K562 (cell line): ENCODE results near the gene MORF4L1. TPM values are rescaled to one million over a fixed set of nuclear protein-coding genes. Genes with fewer than 3 reads are reported as not detected.

Experiments
- BACH1 ChIP-seq: fragments of 200-800 bp; sonication (Bioruptor generic); IDR thresholded peaks from 2 replicates; pipeline ENCODE4 v1.6.1; 2016; ENCODE audit warnings: missing genetic modification characterization, missing compliant biosample characterization
- CTCFL ChIP-seq: IDR thresholded peaks from 2 replicates; pipeline ENCODE4 v1.6.1; 2011; ENCODE audit warnings: borderline replicate concordance, low read depth, mild to moderate bottlenecking, moderate library complexity, low read length; ENCODE audit not compliant: insufficient read depth, poor library complexity, severe bottlenecking
- ELF1 ChIP-seq: fragments of 200-800 bp; sonication (Bioruptor generic); IDR thresholded peaks from 2 replicates; pipeline ENCODE4 v1.6.1; 2016; ENCODE audit warnings: missing genetic modification characterization, missing compliant biosample characterization
- GATAD2A ChIP-seq: fragments of 450-650 bp; IDR thresholded peaks from 2 replicates; pipeline ENCODE4 v1.6.1; 2017
- GTF2F1 ChIP-seq: IDR thresholded peaks from 2 replicates; pipeline ENCODE4 v1.6.1; 2011; ENCODE audit warnings: low read depth, low read length, improper control_type of control experiment
- MTA1 ChIP-seq: fragments of 450-650 bp; IDR thresholded peaks from 2 replicates; pipeline ENCODE4 v1.6.1; 2017; ENCODE audit warnings: borderline replicate concordance
- NCOA4 ChIP-seq: fragments of 450-650 bp; IDR thresholded peaks from 2 replicates; pipeline ENCODE4 v1.6.1; 2018; ENCODE audit warnings: mild to moderate bottlenecking; ENCODE audit not compliant: partially characterized antibody
- PTRF ChIP-seq: fragments of 450-650 bp; IDR thresholded peaks from 2 replicates; pipeline ENCODE4 v1.6.1; 2016; ENCODE audit warnings: mild to moderate bottlenecking, missing genetic modification characterization, missing compliant biosample characterization
- RNF2 ChIP-seq: sonication (generic); IDR thresholded peaks from 2 replicates; pipeline ENCODE4 v1.6.1; 2016
- SETDB1 ChIP-seq: IDR thresholded peaks from one replicate; pipeline ENCODE4 v1.6.1; 2012; ENCODE audit warnings: low read length, control low read depth, inconsistent platforms
- TEAD1 ChIP-seq, 2 experiments: fragments of 450-650 bp in 1 of 2; sonication (generic) in 1 of 2; formaldehyde crosslinking; IDR thresholded peaks; 2 replicates each; pipeline versions ENCODE4 v1.4.0 to v1.8.0; 2020 to 2022; ENCODE audit warnings: mild to moderate bottlenecking in 2 of 2, missing genetic modification reagents in 1 of 2
- U2AF2 ChIP-seq: fragments of 200-400 bp; formaldehyde crosslinking; optimal IDR thresholded peaks from 2 replicates; pipeline ENCODE3; 2017; ENCODE audit warnings: low read depth, mild to moderate bottlenecking, low read length
- ZBTB12 ChIP-seq: fragments of 250-450 bp; sonication (Bioruptor Pico); IDR thresholded peaks from 2 replicates; pipeline ENCODE4 v1.4.0; 2020
- ZNF124 ChIP-seq: sonication (generic); formaldehyde crosslinking; IDR thresholded peaks from 2 replicates; pipeline ENCODE4 v1.8.1; 2022; ENCODE audit warnings: missing genetic modification reagents
- ZNF316 ChIP-seq: fragments of 450-650 bp; IDR thresholded peaks from 2 replicates; pipeline ENCODE4 v1.6.1; 2016
- ZNF644 ChIP-seq: fragments of 200-800 bp; sonication (Bioruptor generic); IDR thresholded peaks from 2 replicates; pipeline ENCODE4 v1.6.1; 2016; ENCODE audit warnings: low read depth, missing genetic modification characterization, missing compliant biosample characterization
- ZNF655 ChIP-seq: fragments of 250-450 bp; sonication (Bioruptor Pico); IDR thresholded peaks from 2 replicates; pipeline ENCODE4 v1.5.0; 2021
- ZNF766 ChIP-seq: fragments of 200-800 bp; sonication (Bioruptor generic); conservative IDR thresholded peaks from 2 replicates; pipeline ENCODE4 v1.6.1; 2016; ENCODE audit warnings: missing genetic modification characterization, missing compliant biosample characterization
- polyA plus RNA-seq, 8 experiments: library from polyadenylated mRNA; depleted of rRNA in 4 of 8; stranded (reverse) in 5 of 8; unstranded in 3 of 8; fragments of >200 nt; fragmentation: Nextera tagmentation in 2 of 8; fragmentation: Illumina TruSeq in 1 of 8; extraction: Ambion mirVana in 2 of 8; extraction: Trizol in 1 of 8; gene quantifications; 2 replicates each; pipeline versions ENCODE4 v1.2.1 to v1.2.3, GENCODE V29; 2011 to 2014; ENCODE audit warnings: inconsistent platforms in 1 of 8, missing spikeins in 1 of 8
- total RNA-seq, 7 experiments: library from RNA; depleted of rRNA in 6 of 7; stranded (reverse); fragments of >200 nt in 6 of 7; fragmentation: Illumina TruSeq in 2 of 7; extraction: Trizol in 2 of 7; gene quantifications; 2 replicates each; pipeline versions ENCODE4 v1.2.1 to v1.2.3, GENCODE V29; 2011 to 2021; ENCODE audit warnings: low replicate concordance in 1 of 7
- TF ChIP-seq, protein P1 (sequence below), 2 experiments: fragments of 450-650 bp; IDR thresholded peaks; 2 replicates each; pipeline ENCODE4 v1.6.1; 2018; ENCODE audit warnings: mild to moderate bottlenecking in 2 of 2, low read depth in 1 of 2; ENCODE audit not compliant: partially characterized antibody in 2 of 2

The MORF4L1 gene
- total and polyA plus RNA-seq, 9 of the 15 experiments (the other 6 are each of a cell fraction or from before 2014, with no cell fraction given) = 127 to 615 (median 281) TPM

GRCh38 chr15:78872155-78872971 lies at the start of gene MORF4L1 (continued):
- TF ChIP-seq, protein P1, sequence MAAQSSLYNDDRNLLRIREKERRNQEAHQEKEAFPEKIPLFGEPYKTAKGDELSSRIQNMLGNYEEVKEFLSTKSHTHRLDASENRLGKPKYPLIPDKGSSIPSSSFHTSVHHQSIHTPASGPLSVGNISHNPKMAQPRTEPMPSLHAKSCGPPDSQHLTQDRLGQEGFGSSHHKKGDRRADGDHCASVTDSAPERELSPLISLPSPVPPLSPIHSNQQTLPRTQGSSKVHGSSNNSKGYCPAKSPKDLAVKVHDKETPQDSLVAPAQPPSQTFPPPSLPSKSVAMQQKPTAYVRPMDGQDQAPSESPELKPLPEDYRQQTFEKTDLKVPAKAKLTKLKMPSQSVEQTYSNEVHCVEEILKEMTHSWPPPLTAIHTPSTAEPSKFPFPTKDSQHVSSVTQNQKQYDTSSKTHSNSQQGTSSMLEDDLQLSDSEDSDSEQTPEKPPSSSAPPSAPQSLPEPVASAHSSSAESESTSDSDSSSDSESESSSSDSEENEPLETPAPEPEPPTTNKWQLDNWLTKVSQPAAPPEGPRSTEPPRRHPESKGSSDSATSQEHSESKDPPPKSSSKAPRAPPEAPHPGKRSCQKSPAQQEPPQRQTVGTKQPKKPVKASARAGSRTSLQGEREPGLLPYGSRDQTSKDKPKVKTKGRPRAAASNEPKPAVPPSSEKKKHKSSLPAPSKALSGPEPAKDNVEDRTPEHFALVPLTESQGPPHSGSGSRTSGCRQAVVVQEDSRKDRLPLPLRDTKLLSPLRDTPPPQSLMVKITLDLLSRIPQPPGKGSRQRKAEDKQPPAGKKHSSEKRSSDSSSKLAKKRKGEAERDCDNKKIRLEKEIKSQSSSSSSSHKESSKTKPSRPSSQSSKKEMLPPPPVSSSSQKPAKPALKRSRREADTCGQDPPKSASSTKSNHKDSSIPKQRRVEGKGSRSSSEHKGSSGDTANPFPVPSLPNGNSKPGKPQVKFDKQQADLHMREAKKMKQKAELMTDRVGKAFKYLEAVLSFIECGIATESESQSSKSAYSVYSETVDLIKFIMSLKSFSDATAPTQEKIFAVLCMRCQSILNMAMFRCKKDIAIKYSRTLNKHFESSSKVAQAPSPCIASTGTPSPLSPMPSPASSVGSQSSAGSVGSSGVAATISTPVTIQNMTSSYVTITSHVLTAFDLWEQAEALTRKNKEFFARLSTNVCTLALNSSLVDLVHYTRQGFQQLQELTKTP (IDR thresholded peaks at IDR 0.05; ENCODE audit: low read depth in 1 of 2, partially characterized antibody in 2 of 2) = no peak
- TF ChIP-seq CTCFL (no peak), NCOA4 (no peak), ZNF655 (CRISPR knock-in tag) (no peak), ZNF124 (no peak), U2AF2 (no peak), ZNF644 (tag) (0 out of 2 replicates have a peak, but pooled peaks have one; percentile 31), GATAD2A (0 out of 2 replicates have a peak, but pooled peaks have one; percentile 23), GTF2F1 (peak; percentile 67; the same call in 1 of the 2 replicates), TEAD1 (CRISPR knock-in tag; IDR thresholded peaks at IDR 0.05) (0 out of 4 replicates have a peak, but pooled peaks of 1 of the 2 experiments have one; percentile 7), SETDB1 (no peak), ELF1 (tag) (peak; percentile 31), BACH1 (tag) (no peak), RNF2 (no peak), PTRF (tag) (no peak), ZBTB12 (CRISPR knock-in tag) (peak; percentile 98), MTA1 (peak; percentile 92), ZNF316 (0 out of 2 replicates have a peak, but pooled peaks have one; percentile 7), ZNF766 (CRISPR knock-in tag) (peak; percentile 73)
